ENCODE results near the gene TTLL8.

TTLL8 gene

DNA sequence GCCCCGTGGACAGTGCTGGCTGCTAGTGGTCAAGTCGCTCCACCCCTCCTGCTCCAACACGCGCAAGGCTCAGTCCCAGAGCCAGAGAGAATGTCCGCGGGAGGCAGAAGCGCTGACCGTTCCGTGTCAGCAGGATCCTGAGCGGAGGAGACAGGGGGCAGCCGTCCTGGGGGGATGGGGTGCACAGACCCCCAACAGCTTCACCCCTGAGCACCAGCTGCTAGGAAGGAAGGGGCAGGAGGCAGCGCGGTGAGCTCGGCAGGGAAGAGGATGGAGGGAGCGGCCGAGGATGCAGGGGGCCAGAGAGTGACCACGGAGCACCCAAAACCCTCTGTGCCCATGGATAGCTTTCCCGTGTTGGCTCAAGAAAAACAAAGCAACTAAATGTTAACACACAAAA is 6.4 kb upstream of the TTLL8 start:
- Histone ChIP-seq H3K27ac (no peak overlapping the region), H3K4me3 (no peak overlapping the region)

DNA sequence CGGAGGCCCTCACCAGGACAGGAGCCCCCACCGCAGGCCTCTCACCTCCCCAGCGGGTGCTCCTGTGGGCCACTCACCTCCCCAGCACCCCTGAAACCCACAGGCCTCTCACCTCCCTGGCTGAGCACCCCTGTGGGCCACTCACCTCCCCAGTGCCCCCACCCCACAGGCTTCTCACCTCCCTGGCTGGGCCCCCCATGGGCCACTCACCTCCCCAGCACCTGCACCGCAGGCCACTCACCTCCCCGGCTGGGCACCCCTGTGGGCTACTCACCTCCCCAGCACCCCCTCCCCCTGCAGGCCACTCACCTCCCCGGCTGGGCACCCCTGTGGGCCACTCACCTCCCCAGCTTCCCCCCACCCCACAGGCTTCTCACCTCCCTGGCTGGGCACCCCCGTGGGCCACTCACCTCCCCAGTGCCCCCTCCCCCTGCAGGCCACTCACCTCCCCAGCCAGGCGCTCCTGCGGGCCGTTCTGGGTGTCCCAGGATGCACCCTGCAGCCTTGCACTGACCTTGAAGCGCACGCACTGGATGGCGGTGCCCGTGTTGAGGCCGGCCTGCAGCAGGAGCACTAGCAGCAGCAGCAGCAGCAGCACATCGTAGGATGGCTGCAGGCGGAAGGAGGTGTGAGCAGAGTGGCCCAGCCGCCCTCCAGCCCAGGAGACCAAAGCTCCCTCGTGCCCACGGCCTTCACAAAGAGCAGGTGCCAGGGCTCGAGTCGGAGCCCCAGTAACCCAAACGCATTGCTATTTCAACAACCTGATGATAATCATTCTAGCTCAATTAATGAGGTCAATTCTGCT is 5.7 kb upstream of the TTLL8 start:
- H3K4me3 ChIP-seq = no peak overlapping the region

DNA sequence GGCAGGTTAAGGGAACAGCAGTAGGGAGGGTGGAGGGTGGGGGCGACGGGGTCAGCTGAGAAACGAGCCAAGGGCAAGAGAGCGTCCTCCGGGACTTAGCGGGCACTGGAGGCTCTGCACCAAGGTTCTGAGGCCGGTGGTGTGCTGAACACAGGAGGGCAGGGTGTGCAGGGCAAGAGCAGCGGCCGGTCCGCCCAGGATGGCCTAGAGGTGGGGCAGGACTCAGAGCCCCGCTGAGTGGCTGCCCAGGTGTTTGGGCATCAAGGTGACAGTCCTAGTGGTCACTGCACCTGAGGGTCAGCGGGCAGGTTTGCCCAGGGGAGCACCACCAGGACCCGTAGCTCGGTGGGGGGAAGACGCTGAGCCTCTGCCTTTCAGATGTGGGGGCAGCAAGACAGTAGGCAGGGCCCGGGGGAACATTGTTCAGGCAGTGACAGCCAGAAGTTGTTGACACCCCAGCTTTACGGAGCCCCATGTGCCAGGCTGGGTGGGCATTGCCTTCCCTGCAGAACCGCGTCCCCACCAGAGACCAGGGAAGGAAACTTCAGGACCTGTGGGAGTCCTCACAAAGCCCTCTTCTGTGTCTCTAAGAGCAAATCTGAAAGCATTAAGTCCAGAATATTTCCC is 4.5 kb upstream of the TTLL8 start:
- no peak overlapping the region for H3K27ac ChIP-seq
- H3K4me3 ChIP-seq = no peak overlapping the region

More for the DNA sequence above, 5.7 kb upstream of the TTLL8 start:
- no peak overlapping the region for H3K27ac ChIP-seq

DNA sequence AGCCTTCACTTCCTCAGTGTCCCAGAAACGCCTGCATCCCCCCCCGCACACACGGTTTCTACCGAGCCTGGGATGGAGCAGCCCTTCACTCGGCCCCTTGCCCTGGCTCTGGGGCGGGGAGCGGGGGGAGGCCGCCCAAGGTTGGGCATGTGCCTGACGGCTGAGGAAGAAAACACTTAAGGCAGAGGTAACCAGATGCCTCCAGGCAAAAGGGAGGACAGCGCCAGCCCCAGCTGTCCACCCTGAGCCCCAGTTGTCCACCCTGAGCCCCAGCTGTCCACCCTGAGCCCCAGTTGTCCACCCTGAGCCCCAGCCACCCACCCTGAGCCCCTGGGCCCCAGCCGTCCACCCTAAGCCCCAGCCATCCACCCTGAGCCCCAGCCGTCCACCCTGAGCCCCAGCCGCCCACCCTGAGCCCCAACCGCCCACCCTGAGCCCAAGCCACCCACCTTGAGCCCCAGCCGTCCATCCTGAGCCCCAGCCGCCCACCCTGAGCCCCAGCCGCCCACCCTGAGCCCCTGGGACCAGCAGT is 3.8 kb upstream of the TTLL8 start:
- Histone ChIP-seq H3K27ac (no peak overlapping the region), H3K4me3 (no peak overlapping the region)

DNA sequence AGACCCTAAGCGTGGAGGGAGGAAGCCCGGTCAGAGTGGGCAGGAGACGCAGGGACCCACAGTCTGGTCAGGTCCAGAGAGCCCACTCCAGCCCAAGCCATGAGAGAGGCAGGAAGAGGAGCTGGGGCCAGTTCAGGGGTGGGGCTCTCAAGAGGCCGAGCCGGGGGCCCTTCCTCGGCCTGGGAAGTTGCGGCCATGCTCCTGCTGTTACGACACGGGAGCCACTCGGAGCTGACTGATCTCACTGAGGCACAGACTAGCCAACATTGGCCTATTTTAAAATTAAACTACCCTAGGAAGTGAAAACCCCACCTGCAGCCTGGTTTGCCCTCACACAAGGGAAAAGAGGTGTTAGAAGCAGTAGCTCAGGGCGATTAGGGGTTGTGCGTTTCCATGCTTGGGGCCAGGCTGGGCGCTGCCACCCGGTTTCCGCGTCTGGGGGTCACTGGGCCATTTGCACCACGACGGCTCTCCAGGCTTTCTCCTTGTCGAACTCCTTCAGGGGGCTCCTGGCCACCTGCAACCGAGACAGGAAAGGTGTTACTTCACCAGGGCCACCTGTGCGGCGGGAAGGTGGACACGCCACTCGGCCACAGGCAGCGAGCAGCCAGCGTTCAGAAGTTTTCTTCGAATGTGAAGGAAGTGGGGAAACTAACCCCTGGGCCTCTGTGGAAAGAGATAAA is 3.2 kb upstream of the TTLL8 start:
- Histone ChIP-seq H3K4me3 (no peak overlapping the region), H3K27ac (no peak overlapping the region)

DNA sequence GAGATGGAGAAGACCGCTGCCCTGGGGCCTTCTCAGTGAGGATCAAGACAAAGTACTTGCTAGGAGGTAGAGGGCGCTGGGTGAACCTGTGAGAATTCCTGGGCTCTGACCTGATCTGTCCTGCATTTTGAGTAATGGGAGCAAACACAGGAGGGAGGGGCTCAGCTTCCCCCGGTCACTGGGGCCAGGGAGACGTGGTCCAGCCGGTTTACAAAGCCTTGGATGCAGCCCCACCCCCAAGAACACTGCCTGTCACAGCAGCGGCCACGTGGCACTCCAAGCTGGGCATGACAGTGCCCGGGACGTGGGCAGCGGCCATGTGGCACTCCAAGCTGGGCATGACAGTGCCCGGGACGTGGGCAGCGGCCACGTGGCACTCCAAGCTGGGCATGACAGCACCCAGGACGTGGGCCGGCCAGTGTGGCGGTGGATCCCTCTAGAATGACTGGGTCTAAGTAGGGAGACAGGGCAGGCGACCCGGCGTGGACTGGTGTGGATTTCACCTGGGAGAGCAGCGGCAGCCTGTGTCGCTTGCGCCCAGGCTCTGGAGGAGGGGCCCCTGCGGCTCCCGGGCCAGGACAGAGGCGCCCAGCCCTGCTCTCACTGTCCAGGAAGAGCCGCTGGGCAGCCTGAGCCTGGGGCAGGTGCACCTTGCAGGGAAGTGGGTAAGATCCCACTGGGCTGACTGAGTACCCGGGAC is 2.5 kb upstream of the TTLL8 start:
- no peak overlapping the region for H3K4me3 ChIP-seq
- no peak overlapping the region for H3K27ac ChIP-seq

DNA sequence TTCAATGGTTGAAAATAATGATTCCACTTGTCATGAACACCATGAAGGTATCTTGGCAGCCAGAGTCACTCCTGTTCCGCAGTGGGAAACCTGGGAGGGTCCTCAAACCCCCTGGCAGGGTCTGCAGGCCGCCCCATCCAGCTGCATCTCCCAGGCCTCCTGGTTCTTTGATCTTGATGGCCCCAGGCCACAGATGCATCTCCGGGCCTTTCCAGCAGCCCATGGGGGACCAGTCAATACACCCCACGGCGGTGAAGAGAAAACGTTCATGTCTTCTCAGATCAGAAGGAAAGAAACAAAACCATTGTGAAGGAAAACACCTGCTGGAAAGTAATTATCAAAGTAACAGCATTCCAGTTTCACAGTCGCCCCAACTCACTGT is 1.8 kb upstream of the TTLL8 start:
- Histone ChIP-seq H3K4me3 (no peak overlapping the region), H3K27ac (no peak overlapping the region)

DNA sequence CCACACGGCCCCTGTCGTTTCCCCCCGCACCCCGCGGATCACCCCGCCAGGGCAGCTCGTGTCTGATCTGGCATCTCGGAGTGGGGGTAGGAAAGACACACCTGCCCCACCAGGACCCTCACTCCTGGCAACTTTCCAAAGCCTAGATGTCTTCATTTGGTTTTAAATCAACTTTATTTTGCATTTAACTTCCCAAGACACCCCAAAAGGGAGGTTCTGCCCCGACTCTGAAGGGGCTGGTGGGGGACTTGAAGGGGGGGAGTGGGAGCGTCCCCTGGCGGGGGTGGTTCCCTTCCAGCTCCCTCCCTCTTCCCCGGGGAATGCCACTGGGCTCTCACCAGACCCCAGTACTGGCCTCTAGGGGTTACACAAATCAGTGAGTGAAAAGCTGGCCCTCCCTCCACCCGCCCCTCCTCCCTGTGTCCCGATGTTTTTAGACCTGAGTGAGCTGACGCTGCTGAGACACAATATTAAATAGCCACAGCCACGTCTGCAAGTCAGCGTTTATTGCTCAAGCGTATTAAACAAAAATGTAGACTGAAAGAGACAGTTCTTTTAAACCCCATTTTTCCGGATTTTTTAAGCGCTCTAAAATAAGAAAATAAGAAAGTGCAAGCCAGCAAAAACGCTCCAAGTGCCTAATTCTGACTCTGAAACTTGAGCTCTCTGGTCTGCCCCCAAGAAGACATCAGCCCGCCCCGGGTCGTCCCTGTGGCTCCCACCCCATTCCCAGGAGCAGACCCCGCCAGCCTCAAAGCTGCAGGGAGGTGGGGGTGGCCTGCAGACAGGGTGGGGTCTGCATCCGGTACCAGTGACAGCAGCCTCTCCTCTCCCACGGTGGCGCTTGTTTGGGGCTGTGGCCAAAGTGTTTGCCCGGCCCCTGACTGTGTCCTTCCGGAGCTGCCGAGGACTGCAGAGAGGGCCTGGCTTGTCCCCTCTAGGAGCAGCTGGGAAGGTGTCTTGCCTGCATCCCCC is 1.1 kb upstream of the TTLL8 start:
- peak overlapping the region in 1 of 7 experiments; percentile 17 for H3K4me3 ChIP-seq
- H3K27ac ChIP-seq = no peak overlapping the region

DNA sequence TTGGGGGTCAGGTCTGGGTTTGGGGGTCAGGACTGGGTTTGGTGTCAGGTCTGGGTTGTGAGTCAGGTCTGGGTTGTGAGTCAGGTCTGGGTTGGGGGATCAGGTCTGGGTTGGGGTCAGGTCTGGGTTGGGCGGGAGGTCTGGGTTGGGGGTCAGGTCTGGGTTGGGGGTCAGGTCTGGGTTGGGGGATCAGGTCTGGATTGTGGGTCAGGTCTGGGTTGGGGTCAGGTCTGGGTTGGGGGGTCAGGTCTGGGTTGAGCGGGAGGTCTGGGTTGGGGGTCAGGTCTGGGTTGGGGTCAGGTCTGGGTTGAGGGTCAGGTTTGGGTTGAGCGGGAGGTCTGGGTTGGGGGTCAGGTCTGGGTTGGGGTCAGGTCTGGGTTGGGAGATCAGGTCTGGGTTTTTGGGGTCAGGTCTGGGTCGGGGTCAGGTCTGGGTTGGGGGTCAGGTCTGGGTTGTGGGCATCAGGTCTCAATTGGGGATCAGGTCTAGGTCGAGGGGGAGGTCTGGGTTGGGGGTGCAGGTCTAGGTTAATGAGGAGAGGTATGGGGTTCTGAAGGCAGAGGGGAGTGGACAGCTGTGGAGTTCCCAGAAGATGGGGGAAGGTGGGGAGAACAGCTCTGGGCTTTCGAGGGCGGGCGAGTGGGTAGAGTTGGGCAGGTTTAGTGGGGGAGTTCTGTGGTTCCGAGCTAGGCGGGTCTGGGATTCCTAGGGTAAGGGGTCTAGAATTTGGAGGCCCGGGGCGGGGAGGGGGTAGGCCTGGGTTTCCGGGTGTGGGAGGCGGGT is 629 bp downstream of the TTLL8 start:
- Histone ChIP-seq H3K4me3 (no peak overlapping the region), H3K27ac (no peak overlapping the region)

DNA sequence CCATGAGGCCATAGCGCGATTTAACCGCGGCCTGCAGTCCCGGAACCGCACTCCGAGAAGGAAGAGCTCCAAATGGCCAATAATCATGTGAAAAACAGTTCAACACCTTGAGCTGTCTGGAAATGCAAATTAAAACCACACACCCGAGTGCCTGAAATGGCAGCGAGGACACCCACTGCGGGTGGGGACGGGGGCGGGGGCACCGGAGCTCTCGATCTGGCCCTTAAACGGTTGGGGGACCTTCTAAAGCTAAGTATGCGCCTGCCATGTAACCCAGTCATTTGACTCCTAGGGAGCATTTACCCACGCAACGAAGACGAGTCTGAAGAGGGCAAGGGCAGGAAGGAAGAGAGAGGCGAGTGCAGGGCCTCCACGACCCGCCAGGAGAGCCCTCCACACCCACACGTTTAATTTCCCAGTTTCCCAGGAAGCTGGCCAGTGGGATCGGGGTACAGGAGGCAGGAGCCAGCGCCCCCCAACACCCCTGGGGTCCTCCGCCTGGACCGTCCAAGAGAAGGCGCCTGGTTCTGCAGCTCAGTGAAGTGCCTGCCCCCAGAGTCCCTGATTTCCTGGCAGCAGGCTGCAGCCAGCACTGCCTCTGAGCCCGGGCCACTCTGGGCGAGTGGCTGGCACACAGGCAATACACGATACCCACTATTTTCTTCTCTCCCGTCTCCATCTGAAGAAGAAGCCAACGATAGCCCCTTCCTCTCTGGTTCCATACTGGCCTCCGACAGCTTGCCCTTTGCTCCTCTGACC is 1.7 kb downstream of the TTLL8 start:
- Histone ChIP-seq H3K4me3 (no peak overlapping the region), H3K27ac (no peak overlapping the region)

DNA sequence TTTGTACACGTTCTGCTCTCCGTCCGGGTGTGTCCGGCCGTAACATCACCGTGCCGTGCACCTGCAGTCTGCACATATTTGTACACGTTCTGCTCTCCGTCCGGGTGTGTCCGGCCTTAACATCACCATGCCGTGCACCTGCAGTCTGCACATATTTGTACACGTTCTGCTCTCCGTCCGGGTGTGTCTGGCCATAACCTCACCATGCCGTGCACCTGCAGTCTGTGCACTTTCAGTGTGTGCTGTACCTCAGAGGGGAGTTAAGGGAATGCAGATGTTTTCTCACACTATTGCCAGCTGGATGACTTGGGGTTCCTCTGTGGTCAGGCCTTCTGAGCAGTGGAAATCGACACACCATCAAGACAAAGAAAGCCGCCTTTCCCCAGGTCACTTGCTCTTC is 4.2 kb downstream of the TTLL8 start:
- Histone ChIP-seq H3K27ac (no peak overlapping the region), H3K4me3 (no peak overlapping the region)

DNA sequence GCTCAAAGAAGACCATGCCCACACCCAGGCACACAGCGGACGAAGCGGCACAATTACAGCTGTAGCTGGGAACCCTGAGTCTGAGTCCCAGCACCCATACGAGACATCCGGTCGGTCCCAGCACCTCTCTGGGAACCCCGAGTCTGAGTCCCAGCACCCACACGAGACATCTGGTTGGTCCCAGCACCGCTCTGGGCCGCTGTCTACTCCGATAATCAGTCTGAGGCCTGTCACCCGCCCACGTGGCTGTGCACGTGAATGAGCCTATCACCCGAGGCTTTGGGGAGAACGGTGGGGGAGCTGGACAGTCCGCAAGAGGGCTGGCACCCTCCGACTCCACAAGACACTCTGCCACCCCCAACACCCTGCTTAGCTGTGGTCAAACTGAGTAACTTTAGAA is 6.2 kb downstream of the TTLL8 start:
- no peak overlapping the region for H3K27ac ChIP-seq
- H3K4me3 ChIP-seq = no peak overlapping the region

DNA sequence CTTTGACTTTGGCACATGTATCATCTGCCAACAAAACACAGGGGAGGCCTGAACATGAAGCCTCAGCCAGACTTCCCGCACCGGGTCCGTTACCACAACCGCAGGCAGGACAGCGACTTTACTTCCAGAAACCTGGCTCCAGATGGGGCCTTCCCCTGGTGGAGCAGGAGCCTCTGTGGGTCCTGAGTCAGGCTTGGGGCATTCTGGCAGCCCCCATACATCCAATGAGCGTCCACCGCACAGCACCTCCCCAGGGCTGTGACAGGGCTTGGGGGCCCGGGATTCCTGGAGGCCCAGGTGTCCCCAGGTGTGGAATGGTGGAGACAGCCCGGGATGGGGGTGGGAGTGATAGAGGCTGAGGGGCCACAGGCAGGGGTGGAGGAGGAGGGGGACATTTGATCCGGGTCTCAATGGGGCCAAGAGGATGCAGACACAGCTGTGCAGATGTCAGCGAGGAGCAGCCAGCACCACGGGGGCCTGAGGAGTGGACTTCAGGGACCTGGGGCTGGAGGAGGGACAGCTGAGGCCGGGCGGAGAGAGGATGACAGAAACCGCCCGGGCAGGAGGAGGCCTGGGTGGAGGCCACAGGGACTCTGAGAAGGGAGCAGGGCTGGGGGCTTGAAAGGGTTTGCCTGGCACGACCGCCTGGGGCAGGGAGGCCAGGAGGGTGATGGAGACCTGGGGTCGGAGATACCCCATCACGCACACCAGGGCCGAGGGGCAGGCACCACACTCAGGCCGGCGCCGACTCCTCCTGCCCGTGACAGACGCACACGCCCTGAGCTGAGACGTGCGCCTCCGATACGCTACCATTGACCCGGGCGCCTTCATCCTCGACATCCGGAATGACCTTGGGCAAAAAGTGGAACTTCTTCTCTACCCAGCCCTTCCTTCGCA is 8.6 kb downstream of the TTLL8 start:
- Histone ChIP-seq H3K4me3 (no peak overlapping the region), H3K27ac (no peak overlapping the region)

DNA sequence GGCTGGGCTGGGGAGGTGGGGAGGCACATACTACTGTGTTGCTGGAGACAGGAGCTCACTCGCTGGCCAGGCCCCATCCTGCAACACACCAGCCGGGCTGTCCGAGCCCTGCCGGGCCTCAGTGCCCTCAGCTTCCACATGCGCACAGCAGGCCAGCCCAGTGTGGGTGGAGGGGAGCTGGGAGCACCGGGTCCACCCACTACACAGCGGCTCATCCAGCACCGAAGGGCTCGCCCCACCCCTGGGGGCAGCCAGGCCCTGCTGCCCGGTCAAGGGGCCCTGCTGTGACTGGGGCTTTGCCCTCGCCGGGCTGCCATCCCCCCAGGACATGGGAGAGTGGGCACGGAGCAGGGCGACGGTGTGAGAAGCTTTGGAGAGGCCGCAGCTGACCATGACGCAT is 9.3 kb downstream of the TTLL8 start:
- Histone ChIP-seq H3K27ac (no peak overlapping the region), H3K4me3 (no peak overlapping the region)

DNA sequence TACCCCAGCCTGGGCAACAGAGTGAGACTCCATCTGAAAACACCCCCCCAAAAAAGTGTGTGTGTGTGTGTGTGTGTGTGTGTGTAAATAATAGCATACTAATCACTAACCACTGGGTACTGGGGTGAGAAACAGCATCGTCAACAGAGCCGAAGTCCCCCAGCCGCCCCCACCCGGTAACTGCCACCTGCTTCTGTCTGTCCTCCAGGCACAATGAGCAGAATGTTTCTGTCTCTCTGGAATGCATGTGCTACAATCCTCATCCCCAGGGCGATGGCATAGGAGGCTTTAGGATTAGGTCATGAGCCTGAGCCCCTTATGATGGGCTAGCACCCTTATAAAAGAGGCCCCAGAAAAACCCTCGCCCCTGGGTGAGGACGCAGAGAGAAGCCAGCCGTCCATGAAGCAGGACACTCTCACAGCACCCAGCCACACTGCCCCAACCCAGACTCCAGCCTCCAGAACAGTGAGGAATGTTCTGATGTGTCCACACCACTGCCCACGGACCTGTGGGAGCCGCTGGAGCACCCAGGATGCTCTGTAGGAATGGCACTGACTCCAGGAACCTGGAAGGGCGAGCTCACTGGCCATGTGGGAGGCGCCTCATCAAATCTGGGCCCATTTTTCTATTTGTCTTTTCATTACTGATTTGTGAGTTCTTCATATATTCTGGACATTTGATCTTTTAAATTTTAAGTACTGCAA is 9.9 kb downstream of the TTLL8 start:
- Histone ChIP-seq H3K27ac (no peak overlapping the region), H3K4me3 (no peak overlapping the region)

DNA sequence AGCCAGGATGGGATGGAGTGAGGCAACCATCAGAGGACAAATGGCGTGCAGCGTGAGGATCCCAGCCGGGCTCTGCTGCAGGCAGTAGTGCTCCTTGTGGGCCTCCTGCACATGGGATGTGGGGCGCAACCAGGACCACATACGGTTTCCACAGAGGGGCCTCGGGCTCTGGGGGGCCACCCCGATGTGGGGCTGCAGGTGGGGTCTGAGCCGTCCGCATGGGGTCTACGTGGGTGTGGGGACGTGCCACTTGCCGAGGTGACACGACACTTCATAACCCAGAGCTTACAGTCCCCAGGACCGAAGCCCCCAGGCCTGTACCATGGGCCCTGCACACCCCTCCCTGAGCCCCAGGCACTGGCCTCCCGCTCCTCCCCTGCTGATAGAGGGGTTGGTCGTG is 10.8 kb downstream of the TTLL8 start:
- no peak overlapping the region for H3K4me3 ChIP-seq

More for the DNA sequence above, 10.8 kb downstream of the TTLL8 start:
- H3K27ac ChIP-seq = no peak overlapping the region

Data from skin epidermis (tissue), 12 donors.